Keratinocyte (primary cell): Measurements from ENCODE around the gene LSM14A. TPM values are rescaled to one million over a fixed set of nuclear protein-coding genes. Genes with fewer than 3 reads are reported as not detected.

Experiments
- DNase-seq: peaks from one replicate; pipeline ENCODE4 v3.0.0-alpha.2; 2011; ENCODE audit warnings: low read depth, missing footprints, low spot score
- FAIRE-seq: peaks from 2 replicates; lab custom pipeline; 2011; peaks lifted over from hg19 to GRCh38; lab: Jason Lieb, UNC
- H2AFZ ChIP-seq: 2 replicates; pipeline ENCODE4 v1.6.0; 2012; ENCODE audit warnings: low read length, control low read depth, inconsistent platforms; ENCODE audit not compliant: control insufficient read depth
- H3K27ac ChIP-seq: 2 replicates; pipeline ENCODE4 v1.5.1; 2011; ENCODE audit warnings: low read length; ENCODE audit not compliant: control insufficient read depth, insufficient read depth
- H3K27me3 ChIP-seq: 3 replicates; pipeline ENCODE4 v1.6.0; 2011; ENCODE audit warnings: low read length; ENCODE audit not compliant: control insufficient read depth, insufficient read depth; ENCODE audit errors: extremely low read depth
- H3K36me3 ChIP-seq, 2 experiments: 2 replicates in 1 of 2; 3 replicates in 1 of 2; pipeline ENCODE4 v1.5.1; 2011; ENCODE audit warnings: low read length in 2 of 2, mild to moderate bottlenecking in 1 of 2; ENCODE audit not compliant: control insufficient read depth in 2 of 2, insufficient read depth in 2 of 2; ENCODE audit errors: extremely low read depth in 1 of 2
- H3K4me1 ChIP-seq: 3 replicates; pipeline ENCODE4 v1.5.1; 2011; ENCODE audit warnings: low read length; ENCODE audit not compliant: control insufficient read depth, insufficient read depth; ENCODE audit errors: extremely low read depth
- H3K4me2 ChIP-seq: 3 replicates; pipeline ENCODE4 v1.6.0; 2011; ENCODE audit warnings: low read depth, low read length; ENCODE audit not compliant: control insufficient read depth, insufficient read depth; ENCODE audit errors: extremely low read depth
- H3K4me3 ChIP-seq, 3 experiments: fragments of 200-600 bp in 1 of 3; sonication (generic) in 1 of 3; 2 replicates in 2 of 3; 3 replicates in 1 of 3; pipeline ENCODE4 v1.5.1; 2011 to 2016; ENCODE audit warnings: low read length in 3 of 3, mild to moderate bottlenecking in 3 of 3, control low read depth in 2 of 3, inconsistent platforms in 1 of 3, low read depth in 1 of 3, mixed read lengths in 1 of 3, mixed run types in 1 of 3, moderate library complexity in 1 of 3; ENCODE audit not compliant: control insufficient read depth in 2 of 3, insufficient read depth in 2 of 3; ENCODE audit errors: extremely low read depth in 1 of 3
- H3K79me2 ChIP-seq: 2 replicates; pipeline ENCODE4 v1.6.0; 2012; ENCODE audit warnings: low read length; ENCODE audit not compliant: control insufficient read depth, insufficient read depth
- H3K9ac ChIP-seq: 3 replicates; pipeline ENCODE4 v1.6.0; 2011; ENCODE audit warnings: low read length; ENCODE audit not compliant: control insufficient read depth, insufficient read depth; ENCODE audit errors: extremely low read depth
- H3K9me1 ChIP-seq: 3 replicates; pipeline ENCODE4 v1.6.0; 2011; ENCODE audit warnings: low read length; ENCODE audit not compliant: control insufficient read depth, insufficient read depth; ENCODE audit errors: extremely low read depth
- H3K9me3 ChIP-seq: 2 replicates; pipeline ENCODE4 v1.5.1; 2012; ENCODE audit warnings: low read depth, low read length; ENCODE audit not compliant: control insufficient read depth
- H4K20me1 ChIP-seq: 3 replicates; pipeline ENCODE4 v1.6.0; 2011; ENCODE audit warnings: low read length; ENCODE audit not compliant: control insufficient read depth, insufficient read depth; ENCODE audit errors: extremely low read depth
- CTCF ChIP-seq, 3 experiments: IDR thresholded peaks in 1 of 3; conservative IDR thresholded peaks in 1 of 3; optimal IDR thresholded peaks in 1 of 3; 2 replicates in 2 of 3; 3 replicates in 1 of 3; pipeline versions ENCODE3 to v1.5.1; 2011; ENCODE audit warnings: low read length in 3 of 3, mild to moderate bottlenecking in 3 of 3, moderate library complexity in 2 of 3, control low read depth in 1 of 3, inconsistent platforms in 1 of 3; ENCODE audit not compliant: insufficient read depth in 2 of 3; ENCODE audit errors: extremely low read depth in 1 of 3
- EZH2 ChIP-seq: IDR thresholded peaks from one replicate; pipeline ENCODE4 v1.6.1; 2012; ENCODE audit warnings: inconsistent platforms, mild to moderate bottlenecking, low read length, moderate library complexity
- dilution Hi-C: fragments of 300-500 bp; cut with MboI; formaldehyde crosslinking; loops from one replicate; pipeline ENCODE4 v1.7.0; 2020; ENCODE audit warnings: low sequenced_read_pairs; ENCODE audit not compliant: extremely low pct_ligation_motif_present
- polyA plus RNA-seq, 5 experiments: library from polyadenylated mRNA; depleted of rRNA in 3 of 5; stranded (reverse) in 3 of 5; stranded (forward) in 1 of 5; unstranded in 1 of 5; fragments of >200 nt; gene quantifications; 1 replicate in 1 of 5; 2 replicates in 3 of 5; 3 replicates in 1 of 5; pipeline versions ENCODE4 v1.2.1 to v1.2.3, GENCODE V29; 2011 to 2012; ENCODE audit warnings: missing spikeins in 2 of 5, low read depth in 1 of 5, low replicate concordance in 1 of 5

LSM14A gene
- polyA plus RNA-seq, 1 donor (not counting 4 experiments of a cell fraction or from before 2014, with no cell fraction given): 103 TPM

- H3K27me3 ChIP-seq: no peaks in the 10 kb centered on the region
- H3K9me3 ChIP-seq: no peaks in the 10 kb centered on the region
- H3K4me1 ChIP-seq: peaks cover 31% of the 10 kb centered on the region
- peaks cover 6% of the 10 kb centered on the region for H3K9me1 ChIP-seq
- no peak overlapping the region for H3K27ac ChIP-seq
- H3K9ac ChIP-seq: no peak overlapping the region
- no peak overlapping the region for H3K4me2 ChIP-seq
- dilution Hi-C loops: no loop called here
- peaks cover 16 to 34% of the 10 kb centered on the region in 2 experiments for H3K36me3 ChIP-seq
- no peak for TF ChIP-seq CTCF (optimal IDR thresholded peaks at IDR 0.05 in 1 of 3, IDR thresholded peaks at IDR 0.05 in 1 of 3, conservative IDR thresholded peaks at IDR 0.05 in 1 of 3; ENCODE audit: extremely low read depth in 1 of 3, insufficient read depth in 2 of 3, low read length in 3 of 3)
- no peak for TF ChIP-seq EZH2
- H3K79me2 ChIP-seq: no peaks in the 10 kb centered on the region
- peaks cover 10% of the 10 kb centered on the region for H4K20me1 ChIP-seq
- no peak for DNase-seq
- no peak overlapping the region for H2AFZ ChIP-seq
- no peak overlapping the region for H3K4me3 ChIP-seq
- no peak for FAIRE-seq
These were observed 56.5 kb downstream of the LSM14A start for GRCh38 chr19:34228762-34229161.

DNA sequence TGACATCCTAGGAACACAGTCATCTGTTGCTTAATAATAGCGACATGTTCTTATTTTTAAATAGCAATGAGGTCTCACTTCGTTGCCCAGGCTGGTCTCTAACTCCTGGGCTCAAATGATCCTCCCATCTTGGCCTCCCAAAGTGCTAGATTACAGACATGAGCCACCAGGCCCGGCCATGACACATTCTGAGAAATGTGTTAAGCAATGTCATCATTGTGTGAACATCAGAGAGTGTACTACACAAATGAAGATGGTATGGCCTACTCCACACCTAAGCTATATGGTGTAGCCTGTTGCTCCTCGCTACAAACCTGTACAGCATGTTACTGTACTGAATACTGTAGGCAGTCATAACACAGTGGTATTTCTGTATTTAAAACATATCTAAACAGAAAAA is 57.4 kb downstream of the LSM14A start:
- Histone ChIP-seq H3K79me2 (no peaks in the 10 kb centered on the region), H2AFZ (no peak overlapping the region), H3K4me1 (peaks cover 26% of the 10 kb centered on the region), H3K27ac (no peak overlapping the region), H3K4me3 (no peak overlapping the region), H3K36me3 (peaks cover 10 to 27% of the 10 kb centered on the region in 2 experiments), H3K9ac (no peak overlapping the region), H4K20me1 (peaks cover 10% of the 10 kb centered on the region), H3K9me1 (peaks cover 6% of the 10 kb centered on the region), H3K4me2 (no peak overlapping the region), H3K9me3 (no peaks in the 10 kb centered on the region), H3K27me3 (no peaks in the 10 kb centered on the region)
- no peak for TF ChIP-seq CTCF (optimal IDR thresholded peaks at IDR 0.05 in 1 of 3, IDR thresholded peaks at IDR 0.05 in 1 of 3, conservative IDR thresholded peaks at IDR 0.05 in 1 of 3; ENCODE audit: extremely low read depth in 1 of 3, insufficient read depth in 2 of 3, low read length in 3 of 3)
- no peak for TF ChIP-seq EZH2
- no peak for FAIRE-seq
- no peak for DNase-seq
- dilution Hi-C loops: no loop called here
